Activated T-helper 9 cell treated with anti-CD3 and anti-CD28 coated beads, Interleukin-2, amount 50 U/mL, for 16 hours (primary cell): Measurements from ENCODE around the gene CCNA1.

Experiments
- DNase-seq: peaks from one replicate; pipeline ENCODE4 v3.0.0-alpha.2; 2020; ENCODE audit warnings: low read depth

Gene CCNA1

DNA sequence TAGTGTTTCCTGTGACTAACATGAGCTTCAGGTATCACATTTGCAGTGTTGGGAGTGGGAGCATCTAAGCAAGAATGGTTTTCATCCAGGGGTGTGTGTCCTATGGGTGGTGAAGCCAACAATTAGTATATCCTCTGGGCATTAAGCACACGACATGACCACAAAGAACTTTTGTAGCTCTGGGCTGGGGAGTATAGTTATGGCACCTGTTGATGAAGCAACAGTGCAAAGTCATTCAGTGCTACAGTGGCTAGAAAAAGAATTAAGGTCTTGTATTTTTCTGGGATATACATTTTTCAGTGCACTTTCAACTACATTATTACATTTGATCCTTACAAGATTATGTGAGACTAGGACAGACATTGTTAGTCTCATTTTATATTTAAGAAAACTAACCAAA is 21.8 kb downstream of the CCNA1 start:
- no peak for DNase-seq

- no peak for DNase-seq
These were observed 22.7 kb downstream of the CCNA1 start for GRCh38 chr13:36454987-36455386.

DNA sequence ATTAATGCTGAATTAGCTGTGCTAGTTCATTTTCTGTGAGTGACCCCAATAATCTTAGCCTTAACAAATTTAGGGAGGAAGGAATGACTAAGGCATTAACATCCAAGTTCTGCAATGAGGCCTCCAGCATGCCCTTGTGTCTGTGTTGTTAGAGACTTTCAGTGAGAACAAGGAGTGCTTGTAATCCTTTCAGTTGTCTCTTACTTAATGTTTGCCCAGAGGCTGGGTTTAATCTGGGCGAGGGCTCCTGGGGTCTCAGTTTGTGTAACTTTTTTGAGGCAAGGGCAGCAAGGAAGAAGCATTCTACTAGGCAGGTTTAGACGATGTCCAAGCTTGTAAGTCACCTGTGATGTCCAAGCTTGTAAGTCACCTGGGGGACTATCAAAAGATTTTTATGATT is 24.3 kb downstream of the CCNA1 start:
- DNase-seq, result no peak

- DNase-seq, result no peak
These were observed 29.2 kb downstream of the CCNA1 start for GRCh38 chr13:36461506-36461905.

DNA sequence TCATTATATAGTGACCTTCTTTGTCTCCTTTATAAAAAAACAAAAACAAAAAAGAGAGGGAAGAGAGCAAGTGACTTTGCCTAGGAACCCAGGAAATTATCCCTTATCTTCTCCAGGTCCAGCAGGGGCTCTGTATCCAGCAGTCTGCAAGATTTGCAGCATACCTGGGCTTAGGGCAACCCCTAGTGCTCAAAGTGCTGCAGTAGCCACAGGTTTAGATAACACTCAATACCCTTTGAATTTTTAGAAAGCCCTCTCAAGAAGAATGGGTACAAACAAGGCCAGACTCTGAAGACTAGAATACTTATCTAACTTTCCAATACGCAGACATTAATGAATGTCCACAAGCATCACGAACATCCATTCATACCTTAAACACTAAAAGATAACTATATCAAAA is 43.2 kb downstream of the CCNA1 start:
- no peak for DNase-seq

- DNase-seq, result no peak
These were observed 44.4 kb downstream of the CCNA1 start for GRCh38 chr13:36476661-36477060.

DNA sequence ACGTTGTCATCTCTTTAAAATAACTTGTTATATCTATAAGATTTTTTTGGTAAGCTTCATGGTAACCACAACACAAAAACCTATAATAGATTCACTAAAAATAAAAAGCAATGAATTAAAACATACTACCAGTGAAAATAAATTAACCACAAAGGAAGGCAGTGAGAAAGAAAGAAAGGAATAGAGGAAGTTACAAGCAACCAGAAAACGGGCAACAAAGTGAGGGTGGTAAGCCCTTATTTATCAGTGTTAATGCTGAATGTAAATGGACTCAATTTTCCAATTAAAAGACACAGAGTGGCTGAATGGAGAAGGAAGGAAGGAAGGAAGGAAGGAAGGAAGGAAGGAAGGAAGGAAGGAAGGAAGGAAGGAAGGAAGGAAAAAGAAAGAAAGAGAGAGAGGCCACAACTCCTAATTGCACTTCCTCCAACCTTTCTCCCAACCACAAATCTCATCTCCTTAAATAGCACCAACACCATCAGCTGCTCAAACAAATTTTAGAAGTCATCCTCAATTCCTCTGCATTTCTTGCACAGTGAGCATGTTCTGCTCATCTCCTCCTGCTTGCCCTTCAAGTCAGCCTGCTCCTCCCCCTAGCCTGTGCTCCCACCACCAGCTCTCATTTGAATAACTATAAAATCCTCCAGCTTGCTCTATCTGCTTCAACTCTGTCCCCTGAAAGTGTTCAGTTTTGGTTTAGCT is 48.6 kb downstream of the CCNA1 start:
- no peak for DNase-seq

GRCh38 chr13:36490055-36490454 is 57.8 kb downstream of the CCNA1 start:
- no peak for DNase-seq
